Endometrial microvascular endothelial cells (primary cell): ENCODE results near the gene NHLRC4. TPM values are rescaled to one million over a fixed set of nuclear protein-coding genes. Genes with fewer than 3 reads are reported as not detected.

Experiments
- in situ Hi-C: cut with HindIII; loops from 2 replicates; pipeline ENCODE4 v1.10.0; 2017; ENCODE audit warnings: low sequenced_read_pairs, low pct_unique_long_range_greater_than_20kb; ENCODE audit errors: inconsistent ontology term
- total RNA-seq: library from RNA; depleted of rRNA; stranded (reverse); fragments of >200 nt; gene quantifications from one replicate; pipeline ENCODE4 v1.2.3, GENCODE V29; 2015; ENCODE audit errors: inconsistent ontology term

NHLRC4 gene
- total RNA-seq, 1 donor from 2014 or later, result not detected

DNA sequence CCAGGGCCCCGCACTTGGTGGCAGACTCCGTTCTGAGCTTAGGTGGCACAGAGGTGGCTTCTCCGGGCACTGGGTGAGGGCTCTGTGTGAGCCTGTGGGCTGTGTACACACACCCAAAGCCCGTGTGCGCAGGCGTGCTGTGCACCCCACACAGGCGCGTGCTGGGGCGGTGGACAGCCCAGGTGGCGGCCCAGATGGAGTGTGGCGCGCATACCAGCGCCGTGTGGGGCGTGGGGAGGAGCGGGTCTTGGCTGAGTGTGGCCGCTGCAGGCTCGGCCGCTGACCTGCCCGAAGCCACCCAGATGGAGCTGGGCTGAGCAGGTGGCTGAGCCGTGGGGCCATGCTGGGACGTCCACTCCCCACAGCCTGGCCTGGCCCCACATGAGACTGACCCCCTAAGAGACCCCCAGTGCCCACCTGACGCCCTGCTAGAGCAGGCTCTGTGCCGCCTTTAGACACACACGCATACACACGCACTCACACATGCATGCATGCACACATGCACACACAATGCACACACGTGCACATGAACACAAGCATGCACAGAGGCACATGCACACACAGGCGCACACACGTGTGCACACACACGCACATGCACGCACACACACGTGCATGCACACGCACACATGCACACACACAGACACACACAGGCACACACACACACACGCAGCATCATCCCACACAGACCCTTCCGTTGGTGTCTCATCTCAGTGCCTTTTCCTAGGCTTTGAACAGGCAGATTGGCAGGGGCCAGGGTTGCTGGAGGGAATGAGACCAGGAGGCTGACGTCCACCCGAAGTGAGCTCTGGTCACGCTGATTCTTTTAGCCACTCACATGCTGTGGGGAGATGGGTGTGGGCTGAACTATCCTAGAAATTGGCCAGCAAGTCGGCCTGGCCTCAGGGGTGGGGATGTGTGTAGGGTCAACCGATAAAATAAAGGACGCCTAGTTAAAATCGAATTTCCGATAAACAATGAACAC, 4.6 kb upstream of the NHLRC4 start:
- in situ Hi-C loops, result no loop called here

DNA sequence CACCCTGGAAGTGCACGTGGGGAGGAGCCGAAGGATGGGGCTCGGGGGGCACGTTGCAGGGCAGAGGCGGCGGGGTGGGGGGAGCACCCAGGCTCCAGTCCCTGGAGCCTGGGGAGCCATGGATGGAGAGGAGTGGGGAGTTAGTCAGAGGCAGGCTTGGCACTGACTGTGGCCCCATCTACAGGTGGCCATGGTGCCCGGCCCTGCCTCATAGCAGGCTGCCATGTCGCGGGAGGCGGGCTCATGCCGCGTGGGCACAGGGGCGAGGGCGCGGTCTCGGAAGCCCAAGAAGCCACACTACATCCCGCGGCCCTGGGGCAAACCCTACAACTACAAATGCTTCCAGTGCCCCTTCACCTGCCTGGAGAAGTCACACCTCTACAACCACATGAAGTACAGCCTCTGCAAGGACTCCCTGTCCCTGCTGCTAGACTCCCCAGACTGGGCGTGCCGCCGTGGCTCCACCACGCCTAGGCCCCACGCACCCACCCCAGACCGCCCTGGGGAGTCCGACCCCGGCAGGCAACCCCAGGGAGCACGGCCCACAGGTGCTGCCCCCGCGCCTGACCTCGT, 3.6 kb upstream of the NHLRC4 start:
- in situ Hi-C loops, result no loop called here

DNA sequence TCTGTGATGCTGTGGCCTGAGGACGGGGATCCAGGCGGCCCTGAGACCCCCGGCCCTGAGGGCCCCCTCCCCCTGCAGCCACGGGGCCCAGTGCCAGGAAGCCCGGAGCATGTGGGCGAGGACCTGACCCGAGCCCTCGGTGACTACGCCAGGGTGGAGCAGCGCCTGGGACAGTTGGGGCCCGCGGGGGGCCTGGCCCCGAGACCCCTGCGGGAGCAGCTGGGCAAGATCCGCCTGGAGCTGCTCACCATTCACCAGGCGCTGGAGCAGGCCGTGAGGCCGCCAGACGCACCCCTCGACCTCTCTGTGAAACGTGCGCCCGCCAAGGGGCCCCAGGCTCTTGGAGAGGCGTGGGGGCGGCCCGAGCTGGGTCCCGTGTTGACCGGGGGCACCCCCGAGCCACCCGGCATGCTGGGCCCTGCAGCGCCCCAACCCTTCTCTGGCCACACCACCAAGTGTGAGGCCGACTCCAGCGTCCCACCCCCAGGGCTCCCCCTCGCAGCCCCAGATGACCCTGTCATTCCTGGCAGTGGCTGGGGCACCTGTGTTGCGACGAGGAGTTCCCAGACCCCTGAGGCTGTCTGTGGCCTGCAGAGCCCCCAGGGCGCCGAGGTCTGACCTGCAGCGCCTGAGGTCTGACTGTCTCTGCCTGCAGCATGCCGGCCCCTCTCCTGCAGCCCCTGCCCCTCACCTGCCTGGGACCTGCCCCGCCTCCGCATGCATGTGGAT, 2.0 kb upstream of the NHLRC4 start:
- in situ Hi-C loops, result no loop called here

DNA sequence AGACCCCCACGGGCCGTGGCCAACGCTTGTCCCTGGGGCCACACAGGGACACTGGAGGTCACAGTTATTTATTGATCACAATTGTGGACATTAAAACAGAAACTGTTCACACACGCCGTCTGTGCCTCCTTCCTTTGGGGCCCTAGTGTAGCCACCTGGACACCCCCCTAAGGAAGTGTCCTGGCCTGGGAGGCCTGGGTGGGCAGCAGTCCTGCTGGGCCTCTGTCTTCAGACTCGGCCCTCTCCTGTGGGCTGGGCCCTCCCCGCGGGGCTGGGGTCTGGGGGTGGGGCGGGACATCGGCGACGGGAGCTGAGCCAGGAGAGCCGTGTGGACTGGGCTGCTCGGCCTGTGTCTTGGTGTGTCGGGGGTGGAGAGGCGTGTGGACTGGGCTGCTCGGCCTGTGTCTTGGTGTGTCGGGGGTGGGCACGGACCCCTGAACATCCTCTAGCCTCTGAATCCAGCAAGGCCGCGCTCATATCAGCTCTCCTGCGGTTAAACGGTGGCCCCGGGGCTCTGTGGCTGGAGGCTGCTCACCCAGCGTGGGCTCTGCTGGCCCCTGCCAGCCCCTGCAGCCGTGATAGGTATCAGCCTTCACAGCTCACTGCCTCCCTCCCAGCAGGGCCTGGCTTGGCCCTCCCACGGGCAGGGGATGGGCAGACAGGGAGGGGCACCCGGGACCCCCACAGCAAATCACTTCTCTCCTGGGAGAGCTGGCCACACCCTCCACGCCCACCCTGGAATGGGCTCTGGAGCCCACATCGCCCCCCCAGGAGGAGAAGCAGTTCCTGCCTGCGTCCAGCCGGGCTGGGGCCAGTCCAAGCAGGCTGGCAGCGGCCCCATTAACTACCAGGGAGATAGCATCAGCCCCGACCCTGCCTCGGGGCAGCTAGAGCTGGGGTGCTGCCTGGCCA, 1.1 kb upstream of the NHLRC4 start:
- in situ Hi-C loops, result no loop called here

DNA sequence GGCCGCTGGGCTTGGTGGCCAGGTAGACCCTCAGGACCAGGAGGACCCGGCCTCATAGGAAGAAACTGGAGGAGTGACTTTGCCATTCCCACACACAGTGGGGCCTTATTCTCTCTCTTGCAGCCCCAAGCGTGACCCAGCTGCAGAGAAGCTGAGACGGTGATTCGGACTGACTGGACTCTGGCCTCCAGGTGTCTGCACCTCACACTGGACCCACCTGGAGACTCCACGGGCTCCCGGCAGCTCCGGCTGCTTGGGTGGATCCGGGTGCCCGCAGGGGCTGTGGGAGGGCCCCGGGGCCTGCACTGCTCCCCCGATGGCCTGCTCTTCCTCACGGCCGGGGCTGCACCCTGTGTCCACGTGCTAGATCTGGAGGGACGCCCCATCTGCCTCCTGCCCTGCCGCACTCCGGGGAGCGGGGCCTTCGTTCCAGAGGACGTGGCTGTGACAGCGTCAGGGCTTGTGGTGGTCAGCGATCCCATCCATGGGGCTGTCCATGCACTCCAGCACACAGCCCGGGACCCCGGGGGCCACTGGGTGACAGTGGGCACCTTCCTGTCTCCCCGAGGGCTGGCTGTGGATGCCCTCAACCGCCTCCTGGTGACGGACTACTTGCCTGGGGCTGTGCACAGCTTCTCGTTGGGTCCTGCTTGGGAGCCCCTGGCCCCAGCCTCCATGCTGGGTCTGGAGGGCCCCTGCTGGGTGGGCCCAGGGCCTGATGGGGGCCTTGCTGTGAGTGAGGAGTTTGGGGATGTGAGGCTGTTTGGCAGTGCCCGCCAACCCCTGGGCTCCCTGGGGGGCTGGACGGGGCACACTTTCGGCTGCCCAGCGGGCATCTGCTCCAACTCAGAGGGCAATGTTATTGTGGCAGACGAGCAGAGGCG, 810 bp downstream of the NHLRC4 start:
- in situ Hi-C loops, result no loop called here

DNA sequence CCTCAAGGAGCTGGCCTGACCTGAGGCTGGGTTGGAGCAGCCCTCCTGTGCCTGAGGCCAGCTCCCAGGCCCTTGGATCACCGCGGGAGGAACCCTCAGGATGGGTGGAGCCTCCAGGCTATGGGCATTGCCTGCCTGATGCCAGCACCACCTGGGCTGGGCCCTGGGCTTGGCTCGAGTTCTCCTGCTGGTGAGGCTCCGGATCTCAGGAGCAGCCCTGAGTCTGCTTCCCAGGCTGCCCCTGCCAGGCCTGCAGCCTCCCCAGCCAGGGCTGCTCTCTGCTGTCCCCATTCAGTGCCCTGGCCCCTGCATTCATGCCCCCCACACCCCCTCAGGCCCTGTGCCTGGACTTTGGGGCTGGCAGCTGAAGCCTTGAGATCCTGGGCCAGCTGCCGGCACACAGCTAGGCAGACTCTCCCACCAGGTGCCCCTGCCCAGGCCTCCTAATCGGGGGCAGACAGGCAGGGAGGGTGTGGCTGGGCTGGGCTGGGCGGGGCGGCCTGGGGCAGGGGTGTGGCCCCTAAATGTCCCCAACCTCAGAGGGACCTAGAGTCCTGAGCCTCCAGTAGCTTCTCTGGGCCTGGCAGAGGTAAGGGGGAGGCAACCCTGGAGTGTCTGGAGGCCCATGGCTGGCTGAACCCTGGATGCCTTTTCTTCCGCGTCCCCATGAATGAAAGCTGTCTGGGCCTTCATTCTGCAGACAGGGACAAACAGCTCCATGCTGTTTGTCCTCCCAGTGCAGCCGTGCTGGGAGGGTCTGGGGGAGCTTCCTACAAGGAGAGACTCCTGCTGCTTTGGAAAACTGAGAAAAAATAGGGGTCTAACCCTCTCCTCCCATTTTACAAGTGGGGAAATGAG, 1.8 kb downstream of the NHLRC4 start:
- in situ Hi-C loops, result no loop called here

DNA sequence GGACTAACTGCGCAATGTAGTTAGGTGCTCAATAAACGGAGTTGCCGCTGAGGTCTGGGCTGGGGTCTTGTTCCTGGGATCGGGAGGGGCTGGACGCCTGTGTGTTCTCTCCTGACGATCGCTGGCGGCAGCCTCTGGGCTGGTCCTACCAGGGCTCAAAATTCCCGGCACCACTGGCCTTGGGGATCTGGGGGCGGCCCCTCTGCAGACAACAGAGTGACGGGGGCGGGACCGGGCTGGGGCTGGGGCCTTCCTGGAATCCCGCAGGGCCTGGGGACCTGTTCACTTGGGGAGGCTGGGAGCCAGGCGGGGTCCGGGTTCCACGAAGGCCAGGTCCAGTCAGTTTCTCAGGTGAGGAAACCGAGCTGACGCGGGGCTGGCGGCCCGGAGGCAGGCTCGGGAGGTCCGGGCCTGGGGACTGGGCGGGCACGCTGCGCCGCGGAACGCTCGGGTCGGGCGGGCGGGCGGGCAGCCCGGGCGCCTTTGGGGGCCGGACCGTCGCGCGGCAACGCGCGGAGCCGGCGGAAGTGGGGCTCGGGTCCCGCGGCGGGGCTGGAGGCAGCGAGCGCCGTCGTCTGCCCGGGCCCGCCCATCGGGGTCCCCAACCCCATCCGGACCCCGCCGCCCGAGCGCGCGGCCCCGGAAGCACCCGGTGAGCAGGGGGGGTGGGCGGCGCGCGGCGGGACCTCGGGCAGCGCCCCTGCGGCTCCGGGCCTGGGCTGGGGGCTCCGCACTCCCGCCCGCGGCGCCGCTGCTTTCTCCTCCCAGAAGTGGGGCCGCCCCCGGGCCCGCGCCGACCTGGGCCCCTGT, 2.8 kb downstream of the NHLRC4 start, which contains the start of gene PIGQ:
Gene PIGQ, plus strand, starts transcription at position 524 of the 810 bp plus-strand sequence. CDS start 4,107 bp downstream, outside the sequence.
- in situ Hi-C loops, result no loop called here

DNA sequence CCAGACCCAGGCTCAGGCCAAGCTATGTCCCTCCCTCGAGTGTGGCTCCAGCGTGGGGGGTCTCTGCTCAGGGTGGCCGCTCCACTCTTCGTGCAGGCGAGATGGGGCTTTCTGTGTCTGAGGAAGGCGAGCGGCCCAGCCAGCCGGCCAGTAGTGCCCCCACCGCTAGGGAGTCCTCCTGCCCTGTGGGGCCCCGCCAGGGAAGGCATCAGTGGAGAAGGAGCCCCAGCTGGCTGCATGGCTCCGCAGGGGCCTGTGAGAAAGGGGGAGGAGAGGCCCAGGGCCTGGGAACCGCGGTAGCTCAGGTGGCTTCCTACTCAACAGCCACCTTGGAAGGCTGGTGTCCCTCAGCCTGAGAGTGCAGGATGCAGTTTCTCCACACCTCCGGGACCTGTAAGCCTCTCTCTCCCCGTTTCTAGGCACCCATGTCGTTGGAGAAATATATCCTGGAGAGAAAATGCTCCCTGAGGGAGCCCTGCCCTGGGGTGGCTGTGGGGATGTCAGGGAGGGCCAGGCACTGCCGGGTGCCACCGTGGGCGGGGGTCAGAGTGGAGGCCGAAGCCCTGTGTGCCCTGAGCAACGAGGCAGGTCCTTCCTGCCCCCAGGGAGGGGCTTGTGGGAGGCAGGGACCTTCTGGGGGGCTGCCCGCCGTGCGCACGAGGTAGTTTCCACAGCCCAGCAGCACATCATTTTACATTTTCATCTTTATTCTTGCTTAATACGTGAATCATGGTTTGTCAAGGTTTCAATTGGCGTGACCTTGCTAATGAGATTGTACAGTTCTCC, 6.3 kb downstream of the NHLRC4 start:
- in situ Hi-C loops, result no loop called here

DNA sequence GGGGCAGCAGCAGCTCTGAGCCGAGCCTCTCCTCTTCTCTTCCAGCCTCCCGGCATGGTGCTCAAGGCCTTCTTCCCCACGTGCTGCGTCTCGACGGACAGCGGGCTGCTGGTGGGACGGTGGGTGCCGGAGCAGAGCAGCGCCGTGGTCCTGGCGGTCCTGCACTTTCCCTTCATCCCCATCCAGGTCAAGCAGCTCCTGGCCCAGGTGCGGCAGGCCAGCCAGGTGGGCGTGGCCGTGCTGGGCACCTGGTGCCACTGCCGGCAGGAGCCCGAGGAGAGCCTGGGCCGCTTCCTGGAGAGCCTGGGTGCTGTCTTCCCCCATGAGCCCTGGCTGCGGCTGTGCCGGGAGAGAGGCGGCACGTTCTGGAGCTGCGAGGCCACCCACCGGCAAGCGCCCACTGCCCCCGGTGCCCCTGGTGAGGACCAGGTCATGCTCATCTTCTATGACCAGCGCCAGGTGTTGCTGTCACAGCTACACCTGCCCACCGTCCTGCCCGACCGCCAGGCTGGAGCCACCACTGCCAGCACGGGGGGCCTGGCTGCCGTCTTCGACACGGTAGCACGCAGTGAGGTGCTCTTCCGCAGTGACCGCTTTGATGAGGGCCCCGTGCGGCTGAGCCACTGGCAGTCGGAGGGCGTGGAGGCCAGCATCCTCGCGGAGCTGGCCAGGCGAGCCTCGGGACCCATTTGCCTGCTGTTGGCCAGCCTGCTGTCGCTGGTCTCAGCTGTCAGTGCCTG, 7.4 kb downstream of the NHLRC4 start:
- in situ Hi-C loops, result no loop called here

DNA sequence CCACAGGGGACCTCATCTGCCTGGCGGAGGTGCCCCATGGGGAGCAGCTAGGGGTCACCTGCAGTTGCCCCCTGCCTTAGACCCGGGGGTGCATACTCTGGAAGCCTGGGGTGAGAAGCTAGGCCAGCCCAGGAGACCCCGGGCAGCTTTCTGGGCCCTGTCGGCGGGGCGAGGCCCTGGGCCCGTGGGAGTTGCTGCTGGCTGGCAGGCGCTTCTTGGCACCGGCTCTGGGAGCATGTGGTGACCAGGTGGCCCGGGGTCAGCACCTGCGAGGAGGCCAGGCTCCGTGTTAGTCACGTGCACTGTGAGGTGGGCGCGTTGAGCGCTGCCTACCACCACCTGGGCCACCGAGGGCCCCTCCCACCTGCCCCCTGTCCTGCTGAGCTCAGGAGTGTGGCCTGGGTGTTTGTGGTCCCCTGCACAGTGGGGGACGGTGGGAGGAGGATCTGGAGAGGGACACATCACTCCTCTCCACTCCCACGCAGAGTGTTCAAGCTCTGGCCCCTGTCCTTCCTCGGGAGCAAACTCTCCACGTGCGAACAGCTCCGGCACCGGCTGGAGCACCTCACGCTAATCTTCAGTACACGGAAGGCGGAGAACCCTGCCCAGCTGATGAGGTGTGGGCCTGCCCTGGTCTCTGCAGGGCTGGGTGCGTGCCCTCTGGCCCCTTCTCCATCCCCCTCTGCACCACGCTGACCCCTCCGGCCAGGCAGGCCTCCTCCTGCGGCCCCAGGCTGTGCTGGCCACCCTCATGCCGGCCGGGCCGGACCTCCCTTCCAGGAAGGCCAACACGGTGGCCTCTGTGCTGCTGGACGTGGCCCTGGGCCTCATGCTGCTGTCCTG, 8.8 kb downstream of the NHLRC4 start:
- in situ Hi-C loops, result no loop called here

DNA sequence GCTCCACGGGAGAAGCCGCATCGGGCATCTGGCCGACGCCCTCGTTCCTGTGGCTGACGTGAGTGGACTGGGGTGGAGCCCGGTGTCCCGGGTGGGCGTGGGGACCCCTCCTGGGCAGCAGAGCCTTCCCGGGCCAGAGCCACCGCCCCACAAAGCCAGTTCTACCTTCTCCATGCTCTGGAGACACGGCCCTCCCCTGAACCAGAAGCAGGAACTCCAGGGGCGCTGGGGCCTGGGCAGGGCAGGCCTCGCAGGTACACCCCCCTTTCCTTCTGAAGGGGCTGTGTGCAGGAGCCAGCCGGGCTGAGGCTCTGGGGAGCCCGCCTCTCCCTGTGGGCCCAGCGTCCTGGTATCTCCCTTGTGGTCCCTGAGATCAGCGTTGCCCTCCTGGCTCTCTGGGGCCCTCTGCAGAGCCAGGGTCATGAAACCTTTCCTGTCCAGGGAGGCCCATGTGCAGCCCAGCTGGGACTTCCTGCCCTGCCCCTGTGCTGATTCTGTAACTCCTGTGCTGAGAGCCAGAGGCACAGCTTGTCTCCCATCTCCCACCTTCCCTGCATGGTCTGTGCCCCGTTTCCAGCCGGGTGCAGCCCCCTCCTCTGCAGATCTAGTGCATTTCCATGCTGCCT, 9.5 kb downstream of the NHLRC4 start:
- in situ Hi-C loops, result no loop called here

DNA sequence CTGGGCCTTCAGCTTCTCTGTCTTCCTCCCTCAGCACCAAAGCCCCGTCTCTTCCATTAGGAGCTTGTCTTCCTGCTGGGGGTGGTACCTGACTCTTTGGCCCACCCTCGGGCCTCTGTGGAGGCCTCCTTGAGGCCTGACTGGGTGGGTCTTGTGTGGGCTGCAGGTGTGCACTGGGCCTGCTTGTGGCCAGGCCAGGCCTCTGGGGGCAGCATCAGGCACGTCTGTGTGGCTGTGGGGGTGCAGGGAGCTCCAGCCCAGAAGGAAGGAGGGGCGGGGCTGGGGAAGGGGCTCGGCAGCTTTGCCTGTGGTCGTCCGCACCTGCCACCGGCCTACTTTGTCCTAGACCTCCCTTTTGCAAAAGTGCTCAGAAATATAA, 10.0 kb downstream of the NHLRC4 start:
- in situ Hi-C loops, result no loop called here

DNA sequence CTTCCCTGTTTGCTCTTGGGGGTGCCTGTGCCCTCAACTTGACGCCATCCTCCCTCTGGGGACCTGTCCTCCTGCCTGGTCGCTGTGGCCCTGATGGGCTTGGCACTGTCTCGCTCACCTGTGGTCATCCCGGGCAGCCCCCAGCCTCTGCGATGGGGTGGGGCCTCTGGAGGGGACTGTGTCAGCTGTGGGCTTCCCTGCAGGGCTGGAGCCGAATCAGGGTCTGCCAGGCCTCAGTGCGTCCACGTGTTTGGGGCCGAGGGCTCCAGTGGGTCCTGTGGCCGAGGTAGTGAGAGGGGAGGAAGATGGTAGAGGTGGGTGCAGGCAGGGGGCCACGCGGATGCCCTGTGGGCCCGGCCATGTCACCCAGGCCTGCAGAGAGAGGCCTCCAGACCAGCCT, 11.0 kb downstream of the NHLRC4 start:
- in situ Hi-C loops, result no loop called here
